ENCODE results near the gene HTR4. TPM values are rescaled to one million over a fixed set of nuclear protein-coding genes. Genes with fewer than 3 reads are reported as not detected.

The HTR4 gene
- total and polyA plus RNA-seq, 2 of the 4 experiments (the other 2 are of a cell fraction): not detected

DNA sequence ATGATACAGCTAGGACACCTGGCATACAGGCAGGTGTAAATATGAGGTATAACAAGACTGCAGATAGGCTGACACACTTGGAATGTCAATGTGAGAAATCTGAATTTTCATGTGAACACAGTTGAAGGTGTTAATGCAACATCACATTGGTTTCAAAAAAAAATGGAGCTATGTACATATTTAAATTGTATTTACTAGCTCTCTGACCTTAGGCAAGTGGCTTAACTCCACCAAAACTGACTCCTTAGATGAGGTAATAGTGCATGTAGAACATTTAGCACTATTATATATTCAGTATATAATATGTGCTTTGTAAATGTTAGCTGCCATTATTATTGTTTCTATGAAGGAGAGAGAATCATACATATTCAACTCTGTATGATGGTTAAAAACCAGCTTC, 48.0 kb downstream of the HTR4 start:
- BruUV-seq (replicated peaks): no TSS peak

More for the DNA sequence above, 48.0 kb downstream of the HTR4 start:
- no peak overlapping the region for H3K4ac ChIP-seq (ENCODE audit: low read depth, low read length)
- H3K27me3 ChIP-seq (ENCODE audit: control insufficient read depth, insufficient read depth, low read length): no peaks in the 10 kb centered on the region
- no peak overlapping the region for H2BK5ac ChIP-seq (ENCODE audit: low read depth, low read length, poor library complexity, severe bottlenecking)
- no peaks in the 10 kb centered on the region for H3K79me1 ChIP-seq (ENCODE audit: low read depth in 1 of 2, low read length in 2 of 2)
- H3K4me1 ChIP-seq (ENCODE audit: control insufficient read depth, insufficient read depth, low read length): no peaks in the 10 kb centered on the region
- no peak overlapping the region for H3K27ac ChIP-seq (ENCODE audit: insufficient read depth, low read length)
- no peak overlapping the region for H4K91ac ChIP-seq (ENCODE audit: insufficient read depth, low read depth, low read length)
- no peak overlapping the region for H3K4me2 ChIP-seq (ENCODE audit: low read depth, low read length)
- H3K9me1 ChIP-seq (ENCODE audit: insufficient read depth, low read length): no peaks in the 10 kb centered on the region
- in situ Hi-C loops (cut with MboI; ENCODE audit: low sequenced_read_pairs) (no loop called here), intact Hi-C loops (cut with micrococcal nuclease) (no loop called here), dilution Hi-C loops (cut with HindIII; ENCODE audit: low sequenced_read_pairs, unreplicated experiment) (no loop called here)
- no peak overlapping the region for H2BK20ac ChIP-seq (ENCODE audit: low read depth, low read length)
- DNase-seq (no peak), ATAC-seq (ENCODE audit: low read depth) (no peak)
- H4K5ac ChIP-seq (ENCODE audit: low read depth, low read length): no peak overlapping the region
- H3K9me3 ChIP-seq (ENCODE audit: control insufficient read depth, insufficient read depth, low read length): no peaks in the 10 kb centered on the region
- H2AK9ac ChIP-seq (replicated peaks; ENCODE audit: low read depth, low read length, poor library complexity): no peak overlapping the region
- H3K9ac ChIP-seq (ENCODE audit: low read depth, low read length): no peak overlapping the region
- TF ChIP-seq, protein P1, sequence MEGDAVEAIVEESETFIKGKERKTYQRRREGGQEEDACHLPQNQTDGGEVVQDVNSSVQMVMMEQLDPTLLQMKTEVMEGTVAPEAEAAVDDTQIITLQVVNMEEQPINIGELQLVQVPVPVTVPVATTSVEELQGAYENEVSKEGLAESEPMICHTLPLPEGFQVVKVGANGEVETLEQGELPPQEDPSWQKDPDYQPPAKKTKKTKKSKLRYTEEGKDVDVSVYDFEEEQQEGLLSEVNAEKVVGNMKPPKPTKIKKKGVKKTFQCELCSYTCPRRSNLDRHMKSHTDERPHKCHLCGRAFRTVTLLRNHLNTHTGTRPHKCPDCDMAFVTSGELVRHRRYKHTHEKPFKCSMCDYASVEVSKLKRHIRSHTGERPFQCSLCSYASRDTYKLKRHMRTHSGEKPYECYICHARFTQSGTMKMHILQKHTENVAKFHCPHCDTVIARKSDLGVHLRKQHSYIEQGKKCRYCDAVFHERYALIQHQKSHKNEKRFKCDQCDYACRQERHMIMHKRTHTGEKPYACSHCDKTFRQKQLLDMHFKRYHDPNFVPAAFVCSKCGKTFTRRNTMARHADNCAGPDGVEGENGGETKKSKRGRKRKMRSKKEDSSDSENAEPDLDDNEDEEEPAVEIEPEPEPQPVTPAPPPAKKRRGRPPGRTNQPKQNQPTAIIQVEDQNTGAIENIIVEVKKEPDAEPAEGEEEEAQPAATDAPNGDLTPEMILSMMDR (conservative IDR thresholded peaks at IDR 0.05; ENCODE audit: low read depth, low read length): no peak
- TF ChIP-seq CHD1 (IDR thresholded peaks at IDR 0.05; ENCODE audit: low read depth, low read length) (no peak), RCOR1 (IDR thresholded peaks at IDR 0.05; ENCODE audit: insufficient replicate concordance, low read length) (no peak), SMC3 (IDR thresholded peaks at IDR 0.05; ENCODE audit: low read depth, low read length) (no peak)
- CTCF ChIA-PET: no interaction called here
- no peak overlapping the region for H2AK5ac ChIP-seq (ENCODE audit: low read depth, low read length)
- H3K18ac ChIP-seq (ENCODE audit: low read depth, low read length): no peak overlapping the region
- no peak overlapping the region for H4K8ac ChIP-seq (ENCODE audit: low read depth in 2 of 2, low read length in 2 of 2)
- no peaks in the 10 kb centered on the region for H3K36me3 ChIP-seq (ENCODE audit: control insufficient read depth, insufficient read depth, low read length)
- POLR2A ChIA-PET (ENCODE audit: unreplicated experiment): no interaction called here
- H3K23ac ChIP-seq (ENCODE audit: low read depth, low read length): no peak overlapping the region
- H2AFZ ChIP-seq (replicated peaks; ENCODE audit: low read length, poor library complexity): no peak overlapping the region
- no peak overlapping the region for H2BK120ac ChIP-seq (ENCODE audit: low read depth, low read length)
- H3K4me3 ChIP-seq (ENCODE audit: insufficient read depth, low read depth, low read length): no peak overlapping the region
- H3K56ac ChIP-seq (ENCODE audit: extremely low read depth, insufficient read depth, low read length): no peak overlapping the region
- no peak overlapping the region for H3K14ac ChIP-seq (replicated peaks; ENCODE audit: low read depth, low read length)
- no peaks in the 10 kb centered on the region for H4K20me1 ChIP-seq (ENCODE audit: insufficient read depth, low read length)
- H2BK15ac ChIP-seq (ENCODE audit: low read depth, low read length): no peak overlapping the region

All from IMR-90 (cell line).